ENCODE results near the gene PTGFRN.

Gene PTGFRN

DNA sequence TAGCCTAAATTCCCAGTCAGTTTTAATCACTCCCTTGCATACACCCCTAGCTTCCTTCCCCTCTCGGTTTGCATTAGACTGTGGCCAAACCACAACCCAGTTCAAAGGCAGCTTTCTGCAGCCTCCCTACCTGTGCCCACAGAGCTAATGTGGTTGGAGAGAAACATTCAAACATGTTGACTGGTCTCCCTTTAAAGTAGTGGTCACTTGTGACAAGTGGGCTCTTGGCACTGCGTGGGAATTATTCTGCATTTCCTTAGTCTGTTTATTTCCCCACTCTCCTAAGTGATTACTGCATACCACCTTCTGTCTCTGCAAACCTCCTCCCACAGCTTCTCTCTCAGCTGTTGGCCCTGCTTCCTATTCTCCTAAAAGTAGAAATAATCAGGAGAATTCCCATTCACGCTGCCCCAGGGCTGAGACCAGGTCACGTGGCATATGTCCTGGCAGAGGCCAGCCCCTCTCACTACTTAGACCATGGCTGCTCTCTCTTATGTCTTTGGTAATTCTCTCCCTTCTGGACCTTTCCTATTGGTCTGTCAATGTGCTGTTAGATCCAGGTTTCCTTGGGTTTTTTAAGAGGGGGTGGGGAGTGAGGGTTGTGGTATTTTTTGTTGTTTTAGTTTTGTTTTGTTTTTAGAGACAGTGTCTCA lies 53.4 kb downstream of the PTGFRN start:
- Histone ChIP-seq H3K36me3 (ENCODE audit: control insufficient read depth, insufficient read depth, low read length) (no peaks in the 10 kb centered on the region), H3K27me3 (replicated peaks; ENCODE audit: control insufficient read depth, insufficient read depth, low read length) (no peaks in the 10 kb centered on the region), H3K4me3 (replicated peaks; ENCODE audit: low read depth, low read length) (no peak overlapping the region)
- no peak for DNase-seq (ENCODE audit: extremely low read depth, insufficient read length)
- TF ChIP-seq, protein P1, sequence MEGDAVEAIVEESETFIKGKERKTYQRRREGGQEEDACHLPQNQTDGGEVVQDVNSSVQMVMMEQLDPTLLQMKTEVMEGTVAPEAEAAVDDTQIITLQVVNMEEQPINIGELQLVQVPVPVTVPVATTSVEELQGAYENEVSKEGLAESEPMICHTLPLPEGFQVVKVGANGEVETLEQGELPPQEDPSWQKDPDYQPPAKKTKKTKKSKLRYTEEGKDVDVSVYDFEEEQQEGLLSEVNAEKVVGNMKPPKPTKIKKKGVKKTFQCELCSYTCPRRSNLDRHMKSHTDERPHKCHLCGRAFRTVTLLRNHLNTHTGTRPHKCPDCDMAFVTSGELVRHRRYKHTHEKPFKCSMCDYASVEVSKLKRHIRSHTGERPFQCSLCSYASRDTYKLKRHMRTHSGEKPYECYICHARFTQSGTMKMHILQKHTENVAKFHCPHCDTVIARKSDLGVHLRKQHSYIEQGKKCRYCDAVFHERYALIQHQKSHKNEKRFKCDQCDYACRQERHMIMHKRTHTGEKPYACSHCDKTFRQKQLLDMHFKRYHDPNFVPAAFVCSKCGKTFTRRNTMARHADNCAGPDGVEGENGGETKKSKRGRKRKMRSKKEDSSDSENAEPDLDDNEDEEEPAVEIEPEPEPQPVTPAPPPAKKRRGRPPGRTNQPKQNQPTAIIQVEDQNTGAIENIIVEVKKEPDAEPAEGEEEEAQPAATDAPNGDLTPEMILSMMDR (IDR thresholded peaks at IDR 0.05; ENCODE audit: insufficient read depth, low read length, poor library complexity, severe bottlenecking), result no peak

DNA sequence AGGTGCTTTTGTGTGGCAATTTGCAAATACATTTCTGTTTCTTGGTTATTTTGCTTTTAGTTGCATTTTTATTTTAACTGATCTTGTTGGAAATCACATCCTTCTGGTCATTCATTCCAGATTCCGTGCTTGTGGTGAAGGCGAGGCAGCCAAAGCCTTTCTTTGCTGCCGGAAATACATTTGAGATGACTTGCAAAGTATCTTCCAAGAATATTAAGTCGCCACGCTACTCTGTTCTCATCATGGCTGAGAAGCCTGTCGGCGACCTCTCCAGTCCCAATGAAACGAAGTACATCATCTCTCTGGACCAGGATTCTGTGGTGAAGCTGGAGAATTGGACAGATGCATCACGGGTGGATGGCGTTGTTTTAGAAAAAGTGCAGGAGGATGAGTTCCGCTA lies 57.1 kb downstream of the PTGFRN start:
- TF ChIP-seq, protein P1 (IDR thresholded peaks at IDR 0.05; ENCODE audit: insufficient read depth, low read length, poor library complexity, severe bottlenecking), result no peak
- H3K27me3 ChIP-seq (replicated peaks; ENCODE audit: control insufficient read depth, insufficient read depth, low read length), result no peaks in the 10 kb centered on the region
- H3K36me3 ChIP-seq (ENCODE audit: control insufficient read depth, insufficient read depth, low read length), result no peaks in the 10 kb centered on the region
- DNase-seq (ENCODE audit: extremely low read depth, insufficient read length), result no peak
- H3K4me3 ChIP-seq (replicated peaks; ENCODE audit: low read depth, low read length), result no peak overlapping the region

DNA sequence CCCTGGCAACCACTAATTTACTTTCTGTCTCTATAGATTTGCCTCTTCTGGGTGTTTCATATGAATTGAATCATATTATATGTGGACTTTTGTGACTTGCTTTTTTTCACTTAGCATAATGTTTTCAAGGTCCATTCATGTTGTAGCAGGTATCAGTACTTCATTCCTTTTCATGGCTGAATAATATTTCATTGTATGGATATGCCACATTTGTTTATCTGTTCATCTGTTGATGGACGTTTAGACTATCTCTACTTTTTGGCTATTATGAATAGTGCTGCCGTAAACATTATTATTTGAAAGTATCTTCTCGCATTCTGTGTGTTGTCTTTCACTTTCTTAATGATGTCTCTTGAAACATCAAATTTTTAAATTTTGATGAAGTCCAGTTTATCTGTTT lies 59.0 kb downstream of the PTGFRN start:
- TF ChIP-seq, protein P1 (IDR thresholded peaks at IDR 0.05; ENCODE audit: insufficient read depth, low read length, poor library complexity, severe bottlenecking), result no peak
- H3K27me3 ChIP-seq (replicated peaks; ENCODE audit: control insufficient read depth, insufficient read depth, low read length), result no peaks in the 10 kb centered on the region
- DNase-seq (ENCODE audit: extremely low read depth, insufficient read length), result no peak
- no peaks in the 10 kb centered on the region for H3K36me3 ChIP-seq (ENCODE audit: control insufficient read depth, insufficient read depth, low read length)
- H3K4me3 ChIP-seq (replicated peaks; ENCODE audit: low read depth, low read length), result no peak overlapping the region

DNA sequence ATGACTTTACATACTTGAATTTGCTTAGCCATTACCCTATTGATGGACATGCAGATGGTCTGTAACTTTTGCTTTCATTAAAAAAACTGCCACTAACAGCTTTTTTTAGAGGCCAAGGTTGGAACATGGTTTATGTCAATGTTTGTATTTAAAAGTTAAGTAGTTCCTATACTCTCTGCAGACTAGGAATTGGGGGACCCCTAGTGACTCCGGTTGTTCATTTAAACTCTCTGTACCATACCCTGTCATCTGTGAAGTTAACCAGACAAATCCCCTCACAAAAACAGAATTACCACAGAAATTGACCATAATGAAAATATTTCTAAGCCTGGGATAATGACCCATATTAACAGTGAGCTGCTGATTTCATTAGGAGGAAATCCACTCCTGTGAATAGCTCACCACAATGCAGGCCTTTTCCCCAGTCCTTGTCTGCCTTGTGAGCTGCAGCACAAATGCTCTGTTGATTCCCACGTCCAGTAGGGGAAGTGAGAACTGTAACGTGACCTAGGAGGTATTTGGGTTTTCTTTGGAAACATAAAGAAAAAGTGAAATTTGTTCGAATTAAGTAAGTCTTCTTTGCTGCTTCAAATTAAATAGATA lies 61.6 kb downstream of the PTGFRN start:
- no peaks in the 10 kb centered on the region for H3K27me3 ChIP-seq (replicated peaks; ENCODE audit: control insufficient read depth, insufficient read depth, low read length)
- TF ChIP-seq, protein P1 (IDR thresholded peaks at IDR 0.05; ENCODE audit: insufficient read depth, low read length, poor library complexity, severe bottlenecking), result no peak
- H3K36me3 ChIP-seq (ENCODE audit: control insufficient read depth, insufficient read depth, low read length), result no peaks in the 10 kb centered on the region
- DNase-seq (ENCODE audit: extremely low read depth, insufficient read length), result no peak
- no peak overlapping the region for H3K4me3 ChIP-seq (replicated peaks; ENCODE audit: low read depth, low read length)

DNA sequence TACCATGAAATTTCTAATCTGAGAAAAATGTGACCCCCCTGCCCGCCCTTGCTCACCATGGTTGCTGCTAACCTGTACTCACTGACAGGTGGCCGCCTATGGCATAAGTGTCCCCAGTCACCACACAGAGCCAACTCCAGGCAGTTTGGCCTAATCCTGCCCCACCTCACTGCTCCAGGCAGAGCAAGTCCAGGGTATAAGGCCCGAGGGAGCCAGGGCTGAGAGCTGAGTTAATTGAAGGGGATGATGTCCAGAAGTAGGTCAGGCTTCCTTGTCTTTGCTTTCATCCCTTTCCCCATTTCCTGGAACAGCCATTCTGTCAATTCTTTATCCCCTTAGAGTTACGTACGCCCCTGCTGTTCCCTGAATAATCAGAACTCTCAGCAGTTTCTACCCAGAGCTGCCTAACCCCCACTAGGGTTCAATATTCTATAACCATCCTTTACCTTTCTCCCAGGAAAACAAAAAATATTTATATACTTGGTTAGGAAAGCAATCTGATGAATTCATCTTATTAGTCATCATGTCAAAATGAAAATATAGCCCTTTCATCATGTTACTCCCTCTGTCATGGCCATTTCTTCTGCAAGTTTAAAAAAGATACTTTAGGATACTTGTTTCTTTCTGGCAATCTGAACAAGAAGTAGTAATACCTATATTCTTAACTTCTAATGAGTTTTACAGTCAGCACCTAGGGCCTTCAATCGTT lies 62.4 kb downstream of the PTGFRN start:
- Histone ChIP-seq H3K36me3 (ENCODE audit: control insufficient read depth, insufficient read depth, low read length) (no peaks in the 10 kb centered on the region), H3K27me3 (replicated peaks; ENCODE audit: control insufficient read depth, insufficient read depth, low read length) (no peaks in the 10 kb centered on the region), H3K4me3 (replicated peaks; ENCODE audit: low read depth, low read length) (no peak overlapping the region)
- DNase-seq (ENCODE audit: extremely low read depth, insufficient read length), result no peak
- TF ChIP-seq, protein P1 (IDR thresholded peaks at IDR 0.05; ENCODE audit: insufficient read depth, low read length, poor library complexity, severe bottlenecking), result no peak
